ENCODE results near the gene CELSR3. TPM values are rescaled to one million over a fixed set of nuclear protein-coding genes. Genes with fewer than 3 reads are reported as not detected.

CELSR3 gene
- total RNA-seq, 2 experiments from 2014 or later, result 15.8 to 17.8 TPM

- no peak for ATAC-seq
- Mint-ChIP-seq H3K4me1 (ENCODE audit: low read depth) (peaks cover 28% of the 10 kb centered on the region), H3K4me3 (no peak overlapping the region), H3K9me3 (no peaks in the 10 kb centered on the region), H3K27ac (no peak overlapping the region), H3K36me3 (ENCODE audit: low read depth) (peaks cover 30% of the 10 kb centered on the region), H3K27me3 (no peaks in the 10 kb centered on the region)
- TF ChIP-seq CTCF (IDR thresholded peaks at IDR 0.05), result no peak
- CTCF ChIA-PET, result interaction anchor here (0.8 to 2.0 kb wide), 7 partner anchors 9 to 265 kb away, joined by 3 to 15 read pairs (median 4); partner anchors contain the start of gene CELSR3
- DNase-seq, result no peak
- intact Hi-C loops (cut with micrococcal nuclease), result no loop called here
- POLR2A ChIA-PET, result interaction anchor here (0.8 to 1.4 kb wide), 2 partner anchors 8 to 31 kb away, joined by 3 read pairs; no protein-coding TSS in a partner anchor
Observed at GRCh38 chr3:48687220-48687678, 24.6 kb upstream of the CELSR3 start.

GRCh38 chr3:48686538-48687219, 24.0 kb upstream of the CELSR3 start:
- CTCF ChIA-PET, result interaction anchor here (0.7 to 2.0 kb wide), 16 partner anchors 9 to 285 kb away, joined by 3 to 20 read pairs (median 4); partner anchors contain the start of genes CELSR3, IP6K2 and SLC26A6
- intact Hi-C loops (cut with micrococcal nuclease), result no loop called here
- ATAC-seq (no peak), DNase-seq (no peak)
- POLR2A ChIA-PET, result interaction anchor here (0.6 to 1.4 kb wide), 3 partner anchors 9 to 227 kb away, joined by 3 to 5 read pairs (median 3); no protein-coding TSS in a partner anchor
- no peaks in the 10 kb centered on the region for H3K9me3 Mint-ChIP-seq
- peak overlapping the region; percentile 92 for H3K4me3 Mint-ChIP-seq
- TF ChIP-seq CTCF (IDR thresholded peaks at IDR 0.05), result no peak
- H3K27ac Mint-ChIP-seq, result peak overlapping the region; percentile 87
- no peaks in the 10 kb centered on the region for H3K27me3 Mint-ChIP-seq
- peaks cover 28% of the 10 kb centered on the region for H3K4me1 Mint-ChIP-seq (ENCODE audit: low read depth)
- H3K36me3 Mint-ChIP-seq (ENCODE audit: low read depth), result peaks cover 31% of the 10 kb centered on the region

DNA sequence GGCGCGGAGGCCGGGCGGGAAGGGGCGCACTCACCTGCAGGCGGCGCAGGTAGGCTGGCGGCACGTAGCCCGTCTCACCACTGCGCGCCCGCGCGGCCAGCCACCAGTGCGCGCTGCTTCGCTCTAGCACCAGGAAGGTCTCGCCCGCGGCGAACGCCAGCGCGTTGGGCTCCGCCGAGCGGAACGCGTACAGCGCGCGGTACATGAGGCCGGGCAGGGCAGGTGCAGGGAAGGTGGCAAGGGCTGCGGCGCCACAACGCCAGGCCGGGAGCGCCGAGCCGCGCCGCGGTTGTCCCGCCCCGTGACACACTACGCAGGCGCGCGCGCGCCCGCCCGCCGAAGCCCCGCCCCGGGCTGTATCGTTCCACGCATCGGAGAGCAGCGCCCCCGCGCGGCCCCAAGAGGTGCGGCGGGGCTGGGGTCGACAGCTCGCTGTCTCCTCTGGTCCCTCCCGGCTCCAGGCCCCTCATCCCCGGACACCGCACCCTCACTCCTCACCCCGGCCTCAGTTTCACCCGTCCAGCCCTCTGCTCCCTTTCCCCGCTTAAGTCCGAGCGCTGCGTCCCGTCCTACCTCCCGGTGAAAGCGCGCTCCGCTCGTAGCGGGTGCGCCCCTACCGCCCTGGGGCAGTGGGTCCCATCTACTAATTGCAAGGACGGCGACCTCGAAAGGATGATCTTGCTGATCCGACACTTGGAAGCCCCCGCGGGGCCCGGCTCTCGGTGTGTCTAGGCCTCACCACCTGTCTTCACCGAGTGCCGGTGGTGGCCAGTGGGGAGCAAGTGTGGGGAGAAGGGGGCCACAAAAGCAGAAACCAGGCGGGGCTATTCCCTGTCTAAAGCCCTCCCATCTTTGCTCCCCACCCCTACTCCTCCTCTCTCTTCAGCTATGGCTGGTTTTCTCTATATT, 23.2 kb upstream of the CELSR3 start, which contains the start of gene NCKIPSD:
TSS of gene NCKIPSD (minus strand) at position 313 of the 909 bp plus-strand sequence. CDS start at position 205, 108 bp downstream.
- H3K4me1 Mint-ChIP-seq (ENCODE audit: low read depth), result peaks cover 28% of the 10 kb centered on the region
- peak; percentile 91 for TF ChIP-seq CTCF (IDR thresholded peaks at IDR 0.05)
- intact Hi-C loops (cut with micrococcal nuclease), result no loop called here
- H3K36me3 Mint-ChIP-seq (ENCODE audit: low read depth), result peaks cover 30% of the 10 kb centered on the region
- ATAC-seq (peak; percentile 96), DNase-seq (peak; percentile 94)
- H3K27me3 Mint-ChIP-seq, result no peaks in the 10 kb centered on the region
- peak within 1 kb of the TSS; percentile 87 for H3K27ac Mint-ChIP-seq
- H3K4me3 Mint-ChIP-seq, result peak within 1 kb of the TSS; percentile 92
- H3K9me3 Mint-ChIP-seq, result no peaks in the 10 kb centered on the region
- CTCF ChIA-PET, result interaction anchor here (0.5 to 2.0 kb wide), 25 partner anchors 10 to 812 kb away, joined by 3 to 20 read pairs (median 4); partner anchors contain the start of genes CELSR3, IP6K2 and SLC26A6
- POLR2A ChIA-PET, result interaction anchor here (0.6 to 1.4 kb wide), 4 partner anchors 10 to 245 kb away, joined by 3 to 5 read pairs (median 3); no protein-coding TSS in a partner anchor

GRCh38 chr3:48685293-48685602, 22.6 kb upstream of the CELSR3 start:
- ChIA-PET CTCF (interaction anchor here (0.6 to 2.0 kb wide), 17 partner anchors 11 to 285 kb away, joined by 3 to 20 read pairs (median 4); partner anchors contain the start of genes IP6K2 and SLC26A6), POLR2A (no interaction called here)
- intact Hi-C loops (cut with micrococcal nuclease), result no loop called here
- no peak for TF ChIP-seq CTCF (IDR thresholded peaks at IDR 0.05)
- ATAC-seq (no peak), DNase-seq (no peak)
- Mint-ChIP-seq H3K4me1 (ENCODE audit: low read depth) (peaks cover 28% of the 10 kb centered on the region), H3K36me3 (ENCODE audit: low read depth) (peaks cover 36% of the 10 kb centered on the region), H3K9me3 (no peaks in the 10 kb centered on the region), H3K27ac (peak overlapping the region; percentile 87), H3K27me3 (no peaks in the 10 kb centered on the region), H3K4me3 (peak overlapping the region; percentile 92)

Measured in activated CD8-positive, alpha-beta T cell treated with anti-CD3 and anti-CD28 coated beads for 36 hours (primary cell).